ENCODE data around the gene POLE.

POLE gene

GRCh38 chr12:132588821-132589669 is 98.1 kb downstream of the POLE start:
- H3K4me3 ChIP-seq, result no peak overlapping the region
- H3K27ac ChIP-seq, result no peak overlapping the region

DNA sequence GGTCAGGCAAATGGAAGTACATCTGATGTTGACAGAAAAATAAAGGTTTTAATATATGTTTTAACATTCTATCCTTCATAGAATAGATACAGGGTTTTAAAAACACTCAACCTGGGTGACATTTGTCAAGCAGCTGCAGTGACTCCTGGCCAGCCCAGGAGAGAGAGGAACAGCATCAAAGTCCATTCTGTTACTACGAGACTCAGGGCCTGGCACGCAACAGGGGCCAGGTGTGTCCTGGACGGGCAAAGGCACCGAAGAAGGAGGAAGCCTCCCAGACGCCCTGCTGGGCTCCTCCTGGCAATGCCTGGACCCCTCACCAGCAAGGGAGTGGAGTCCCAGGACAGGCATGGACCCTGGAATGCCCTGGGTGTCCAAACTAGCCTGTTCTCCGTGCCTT is 98.8 kb downstream of the POLE start:
- H3K27ac ChIP-seq, result no peak overlapping the region
- no peak overlapping the region for H3K4me3 ChIP-seq

GRCh38 chr12:132587781-132588180 is 99.4 kb downstream of the POLE start:
- H3K27ac ChIP-seq, result no peak overlapping the region
- H3K4me3 ChIP-seq, result no peak overlapping the region

DNA sequence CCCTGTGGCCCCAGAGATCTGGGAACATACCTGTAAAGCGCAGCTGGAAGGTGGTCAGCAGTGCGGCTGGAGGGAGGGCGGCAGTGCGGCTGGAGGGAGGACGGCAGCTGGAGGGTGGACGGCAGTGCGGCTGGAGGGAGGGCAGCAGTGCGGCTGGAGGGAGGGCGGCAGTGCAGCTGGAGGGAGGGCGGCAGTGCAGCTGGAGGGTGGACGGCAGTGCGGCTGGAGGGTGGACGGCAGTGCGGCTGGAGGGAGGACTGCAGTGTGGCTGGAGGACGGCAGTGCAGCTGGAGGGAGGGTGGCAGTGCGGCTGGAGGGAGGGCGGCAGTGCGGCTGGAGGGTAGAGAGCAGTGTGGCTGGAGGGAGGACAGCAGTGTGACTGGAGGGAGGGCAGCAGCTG is 100.2 kb downstream of the POLE start:
- no peak overlapping the region for H3K27ac ChIP-seq
- H3K4me3 ChIP-seq, result no peak overlapping the region

DNA sequence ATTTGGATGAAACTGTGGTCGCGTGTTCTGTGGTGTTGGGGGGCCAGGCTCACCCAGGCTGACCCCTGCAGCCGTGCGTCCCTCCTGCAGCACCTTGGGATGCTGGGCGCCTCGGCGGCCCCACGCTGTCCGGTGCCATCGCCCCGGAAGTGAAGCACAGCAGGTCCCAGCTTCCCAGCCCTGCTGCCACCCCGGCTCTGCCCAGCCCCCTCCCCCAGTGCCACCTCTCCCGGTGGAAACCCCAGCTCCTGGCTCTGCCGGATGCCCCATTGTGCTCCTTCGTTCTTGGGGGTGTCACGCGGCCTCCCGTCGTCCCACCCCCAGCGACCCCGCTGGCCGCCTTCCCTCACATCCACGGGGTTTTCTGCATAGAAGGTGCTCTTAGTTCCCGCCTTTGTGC is 102.0 kb downstream of the POLE start:
- Histone ChIP-seq H3K27ac (no peak overlapping the region), H3K4me3 (no peak overlapping the region)

DNA sequence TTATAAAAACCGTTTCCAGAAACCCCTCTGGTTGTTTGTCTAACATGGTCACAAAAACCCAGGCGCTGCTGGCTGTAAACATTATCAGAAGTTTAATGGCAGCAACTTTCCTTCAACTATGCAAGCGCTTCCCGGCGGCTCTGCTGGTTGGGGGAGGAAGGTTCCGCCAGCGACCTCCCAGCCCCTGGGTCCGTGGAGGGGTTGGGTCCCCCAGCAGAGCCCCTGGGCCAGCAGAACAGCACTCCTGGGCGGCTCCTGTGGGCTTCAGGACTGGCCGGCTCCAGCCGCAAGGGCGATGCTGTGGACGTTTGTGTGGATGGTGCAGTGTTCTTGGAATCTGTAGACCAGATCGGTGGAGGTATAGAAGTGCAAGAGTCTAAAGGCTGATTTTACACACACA is 102.7 kb downstream of the POLE start:
- Histone ChIP-seq H3K27ac (no peak overlapping the region), H3K4me3 (no peak overlapping the region)

DNA sequence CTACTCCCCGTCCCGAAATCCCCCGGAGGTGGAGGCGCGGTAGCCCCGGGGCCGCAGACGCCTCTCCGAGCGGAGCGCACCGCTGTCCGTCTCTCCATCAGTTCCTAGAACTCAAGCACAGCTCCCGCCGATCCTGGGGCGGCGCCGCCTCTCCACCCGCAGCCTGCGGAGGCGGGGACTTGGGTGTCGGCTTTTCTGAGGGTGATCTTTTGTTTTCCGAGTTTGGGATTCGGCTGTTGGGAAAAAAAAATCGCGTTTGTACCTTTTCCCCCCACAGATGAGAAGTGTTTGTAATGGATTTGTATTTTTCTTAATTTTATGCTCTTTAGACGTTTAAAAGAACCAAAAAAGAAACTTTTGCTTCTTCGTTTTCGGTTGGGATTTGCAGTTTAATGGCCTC is 103.4 kb downstream of the POLE start:
- Histone ChIP-seq H3K4me3 (no peak overlapping the region), H3K27ac (no peak overlapping the region)

- peak overlapping the region in 1 of 21 experiments; percentile 58 for H3K27ac ChIP-seq
- H3K4me3 ChIP-seq, result no peak overlapping the region
These were observed 103.8 kb downstream of the POLE start for GRCh38 chr12:132583411-132583710.

DNA sequence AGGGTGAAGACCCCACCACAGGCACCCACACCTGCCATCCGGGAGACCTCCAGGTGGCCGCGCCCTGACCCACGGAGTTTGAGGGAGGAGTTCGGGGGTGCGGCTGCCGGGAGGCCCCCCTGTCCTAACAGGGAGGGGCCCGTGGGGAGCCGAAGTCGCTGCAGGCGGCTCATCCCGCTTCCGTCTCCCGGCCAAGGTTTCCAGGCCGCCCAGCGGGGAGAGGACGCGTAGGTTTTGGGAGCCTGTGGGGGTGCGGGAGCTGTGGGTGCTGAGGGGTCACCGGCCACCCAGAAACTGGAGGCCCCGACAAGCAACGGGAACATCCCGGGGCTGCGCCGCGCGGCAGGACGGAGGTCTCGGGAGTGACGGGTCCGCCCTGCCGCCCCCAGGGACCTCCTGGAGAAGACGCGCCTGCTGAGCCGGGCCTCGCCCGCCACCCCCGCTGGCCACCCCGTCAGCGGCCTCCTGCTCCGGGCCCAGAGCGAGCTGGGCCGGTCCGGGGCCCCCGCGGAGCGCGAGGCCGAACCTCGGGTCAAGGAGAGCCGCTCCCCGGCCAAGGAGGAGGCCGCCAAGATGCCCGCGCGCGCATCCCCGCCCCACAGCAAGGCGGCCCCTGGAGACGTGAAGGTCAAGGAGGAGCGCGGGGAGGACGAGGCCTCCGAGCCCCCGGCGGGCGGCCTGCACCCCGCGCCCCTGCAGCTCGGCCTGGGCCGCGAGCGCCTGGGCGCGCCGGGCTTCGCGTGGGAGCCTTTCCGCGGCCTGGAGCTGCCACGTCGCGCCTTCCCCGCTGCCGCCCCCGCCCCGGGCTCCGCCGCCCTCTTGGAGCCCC is 104.3 kb downstream of the POLE start:
- Histone ChIP-seq H3K27ac (peak overlapping the region in 2 of 21 experiments; percentile 10 to 58), H3K4me3 (peak overlapping the region in 2 of 7 experiments; percentile 4 to 10)

- Histone ChIP-seq H3K4me3 (peak overlapping the region in 1 of 7 experiments; percentile 4), H3K27ac (no peak overlapping the region)
These were observed 105.1 kb downstream of the POLE start for GRCh38 chr12:132582058-132582420.

DNA sequence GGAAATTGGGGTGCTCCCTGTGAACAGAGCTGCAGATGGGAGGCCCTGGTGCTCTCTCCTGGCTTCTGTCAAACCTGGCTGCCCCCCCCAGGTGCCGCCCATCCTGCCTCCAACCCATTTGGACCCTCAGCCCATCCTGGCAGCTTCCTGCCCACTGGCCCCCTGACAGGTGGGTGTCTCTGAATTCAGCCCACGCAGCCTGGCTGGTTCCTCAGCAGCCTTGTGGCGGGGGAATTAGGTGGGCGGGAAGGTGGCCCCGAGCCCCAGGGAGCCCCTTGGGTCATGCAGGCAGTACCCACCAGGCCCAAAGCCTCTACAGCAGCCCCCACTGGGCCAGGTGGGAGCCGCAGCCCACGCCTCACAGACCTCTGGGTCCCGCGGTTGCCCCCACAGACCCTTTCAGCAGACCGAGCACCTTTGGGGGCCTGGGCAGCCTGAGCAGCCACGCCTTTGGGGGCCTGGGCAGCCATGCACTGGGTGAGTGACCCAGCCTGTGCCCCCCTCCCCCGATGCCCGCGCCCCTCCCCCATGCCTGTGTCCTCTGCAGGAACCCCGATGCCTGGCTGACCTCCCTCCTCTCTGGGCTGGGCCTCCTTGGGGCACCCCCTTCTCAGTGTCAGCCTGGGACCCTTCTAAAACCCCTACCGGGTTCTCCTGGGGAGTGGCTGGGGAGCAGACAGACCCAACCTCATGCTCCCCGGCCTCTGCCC is 105.6 kb downstream of the POLE start:
- Histone ChIP-seq H3K4me3 (no peak overlapping the region), H3K27ac (no peak overlapping the region)

GRCh38 chr12:132580701-132581292 is 106.3 kb downstream of the POLE start:
- Histone ChIP-seq H3K27ac (no peak overlapping the region), H3K4me3 (no peak overlapping the region)

DNA sequence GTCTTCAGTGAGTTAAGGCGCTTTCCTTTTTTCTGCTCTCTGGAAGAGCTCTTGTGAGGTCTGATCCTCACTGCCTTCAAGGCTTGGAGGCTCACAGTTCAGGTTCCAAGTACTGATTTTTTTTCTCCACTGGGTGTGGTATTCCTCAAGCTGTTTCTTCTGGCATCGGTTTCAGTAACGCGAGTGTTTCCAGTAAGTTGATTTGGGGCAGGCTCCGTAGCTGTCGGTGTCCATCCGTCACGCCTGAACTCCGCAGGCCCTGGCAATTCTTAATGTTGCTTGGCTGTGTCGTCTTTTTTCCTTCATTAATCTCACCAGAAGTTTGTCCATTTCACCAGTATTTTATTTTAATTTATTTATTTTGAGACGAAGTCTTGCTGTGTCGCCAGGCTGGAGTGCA is 107.4 kb downstream of the POLE start:
- Histone ChIP-seq H3K4me3 (no peak overlapping the region), H3K27ac (no peak overlapping the region)

DNA sequence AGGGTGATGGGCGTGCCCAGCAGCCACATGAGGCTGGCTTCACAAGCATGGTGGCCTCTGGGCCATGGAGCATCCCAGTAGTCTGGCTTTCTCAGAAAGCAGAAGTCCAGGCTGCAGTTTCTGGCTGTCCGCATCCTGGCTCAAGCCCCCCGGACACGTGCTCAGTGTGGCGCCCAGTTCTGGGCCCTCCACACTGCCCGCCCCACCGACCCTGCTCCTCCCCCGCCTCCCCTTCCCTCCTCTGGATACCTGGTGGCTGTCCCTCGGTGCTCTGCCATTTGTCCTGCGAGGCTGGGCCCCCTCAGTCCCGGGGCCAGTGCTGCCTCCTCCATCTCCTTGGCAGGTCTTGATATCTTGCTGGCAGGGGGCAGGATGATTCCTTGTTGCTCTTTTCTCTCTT is 108.3 kb downstream of the POLE start:
- Histone ChIP-seq H3K4me3 (no peak overlapping the region), H3K27ac (no peak overlapping the region)

- H3K4me3 ChIP-seq, result no peak overlapping the region
- H3K27ac ChIP-seq, result no peak overlapping the region
These were observed 109.0 kb downstream of the POLE start for GRCh38 chr12:132578118-132578517.

GRCh38 chr12:132577191-132577920 is 109.8 kb downstream of the POLE start:
- no peak overlapping the region for H3K4me3 ChIP-seq
- no peak overlapping the region for H3K27ac ChIP-seq

GRCh38 chr12:132576701-132577100 is 110.4 kb downstream of the POLE start:
- no peak overlapping the region for H3K4me3 ChIP-seq

GRCh38 chr12:132575661-132576060 is 111.5 kb downstream of the POLE start:
- H3K27ac ChIP-seq, result no peak overlapping the region
- no peak overlapping the region for H3K4me3 ChIP-seq

More at GRCh38 chr12:132576701-132577100, 110.4 kb downstream of the POLE start:
- no peak overlapping the region for H3K27ac ChIP-seq

GRCh38 chr12:132574271-132574996 is 112.7 kb downstream of the POLE start:
- no peak overlapping the region for H3K4me3 ChIP-seq
- no peak overlapping the region for H3K27ac ChIP-seq

Measured in skin epidermis (tissue), 12 donors.